C4-2B (cell line): Measurements from ENCODE around the gene RNASE3.

Source experiments
- ZFX ChIP-seq: fragments of 450-650 bp; IDR thresholded peaks from 2 replicates; pipeline ENCODE4 v1.6.1; 2017
- TF ChIP-seq, protein P1 (sequence below): fragments of 450-650 bp; conservative IDR thresholded peaks from 2 replicates; pipeline ENCODE4 v1.5.1; 2017; ENCODE audit warnings: mild to moderate bottlenecking

DNA sequence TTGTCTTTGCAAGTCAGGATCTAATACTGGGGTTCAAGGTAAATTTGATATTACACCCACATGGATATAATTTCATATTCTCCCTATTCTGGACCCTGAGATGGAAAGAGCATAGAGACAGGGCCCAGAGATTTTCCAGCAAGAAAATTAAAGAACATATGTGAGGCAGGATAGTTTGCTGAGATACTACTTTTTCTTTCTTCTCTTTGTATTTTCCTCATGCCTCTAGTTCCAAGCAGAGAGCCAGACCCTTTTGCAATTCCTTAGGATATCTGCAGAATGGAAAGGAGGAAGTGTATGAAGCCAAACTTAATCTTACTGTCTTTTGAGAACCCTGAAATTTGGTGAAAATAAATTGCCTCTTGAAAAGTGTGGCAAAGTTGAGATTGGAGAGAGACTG is 34.0 kb upstream of the RNASE3 start:
- TF ChIP-seq, protein P1, sequence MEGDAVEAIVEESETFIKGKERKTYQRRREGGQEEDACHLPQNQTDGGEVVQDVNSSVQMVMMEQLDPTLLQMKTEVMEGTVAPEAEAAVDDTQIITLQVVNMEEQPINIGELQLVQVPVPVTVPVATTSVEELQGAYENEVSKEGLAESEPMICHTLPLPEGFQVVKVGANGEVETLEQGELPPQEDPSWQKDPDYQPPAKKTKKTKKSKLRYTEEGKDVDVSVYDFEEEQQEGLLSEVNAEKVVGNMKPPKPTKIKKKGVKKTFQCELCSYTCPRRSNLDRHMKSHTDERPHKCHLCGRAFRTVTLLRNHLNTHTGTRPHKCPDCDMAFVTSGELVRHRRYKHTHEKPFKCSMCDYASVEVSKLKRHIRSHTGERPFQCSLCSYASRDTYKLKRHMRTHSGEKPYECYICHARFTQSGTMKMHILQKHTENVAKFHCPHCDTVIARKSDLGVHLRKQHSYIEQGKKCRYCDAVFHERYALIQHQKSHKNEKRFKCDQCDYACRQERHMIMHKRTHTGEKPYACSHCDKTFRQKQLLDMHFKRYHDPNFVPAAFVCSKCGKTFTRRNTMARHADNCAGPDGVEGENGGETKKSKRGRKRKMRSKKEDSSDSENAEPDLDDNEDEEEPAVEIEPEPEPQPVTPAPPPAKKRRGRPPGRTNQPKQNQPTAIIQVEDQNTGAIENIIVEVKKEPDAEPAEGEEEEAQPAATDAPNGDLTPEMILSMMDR = no peak
- no peak for TF ChIP-seq ZFX
